PC-3 (cell line): ENCODE data around the gene ATG4D. TPM values are rescaled to one million over a fixed set of nuclear protein-coding genes. Genes with fewer than 3 reads are reported as not detected.

Experiments
- ATAC-seq: fragments of 200-7000 bp; cut with Tn5 transposase; 2 replicates; pipeline ENCODE4 v1.9.1; 2020; ENCODE audit warnings: mild to moderate bottlenecking, moderate library complexity
- BruUV-seq: library from RNA; stranded (reverse); fragments of 400-500 nt; replicated peaks from 2 replicates; lab custom pipeline; 2021; lab: Mats Ljungman, UMichigan
- CTCF ChIA-PET: fragments of 300-600 bp; sonication (Branson Sonifier 250); formaldehyde crosslinking; loops from one replicate; lab custom pipeline; 2022; ENCODE audit warnings: antibody characterized with exemption; lab: Charles Lee
- POLR2A ChIA-PET: fragments of 300-600 bp; sonication (Branson Sonifier 250); formaldehyde crosslinking; loops from one replicate; lab custom pipeline; 2022; ENCODE audit warnings: antibody characterized with exemption; ENCODE audit not compliant: unreplicated experiment; lab: Charles Lee
- DNase-seq: peaks from one replicate; pipeline ENCODE4 v3.0.0-alpha.2; 2015
- H2AFZ ChIP-seq: fragments of 300-600 bp; sonication (generic); 2 replicates; pipeline ENCODE4 v1.6.0; 2016; ENCODE audit warnings: antibody characterized with exemption, low read length
- H3F3A ChIP-seq: fragments of 300-600 bp; sonication (generic); one replicate; pipeline ENCODE4 v1.6.0; 2017; ENCODE audit warnings: antibody characterized with exemption, low read length, control low read depth, mild to moderate bottlenecking; ENCODE audit not compliant: unreplicated experiment
- H3K27ac ChIP-seq: fragments of 300-600 bp; sonication (generic); 2 replicates; pipeline ENCODE4 v1.5.1; 2016; ENCODE audit warnings: mild to moderate bottlenecking, low read length
- H3K27me3 ChIP-seq: fragments of 300-600 bp; sonication (generic); 2 replicates; pipeline ENCODE4 v1.6.1; 2016; ENCODE audit warnings: low read length, mixed read lengths
- H3K36me3 ChIP-seq: fragments of 300-600 bp; sonication (generic); 2 replicates; pipeline ENCODE4 v1.6.1; 2016; ENCODE audit warnings: low read depth, mixed run types, low read length, mixed read lengths
- H3K4me1 ChIP-seq: fragments of 300-600 bp; sonication (generic); 2 replicates; pipeline ENCODE4 v1.5.1; 2016; ENCODE audit warnings: low read length; ENCODE audit not compliant: insufficient read depth
- H3K4me2 ChIP-seq: fragments of 300-600 bp; sonication (generic); 2 replicates; pipeline ENCODE4 v1.6.0; 2016; ENCODE audit warnings: low read length
- H3K4me3 ChIP-seq: fragments of 300-600 bp; sonication (generic); 2 replicates; pipeline ENCODE4 v1.5.1; 2016; ENCODE audit warnings: mild to moderate bottlenecking, low read length, mixed read lengths
- H3K79me2 ChIP-seq: fragments of 300-600 bp; sonication (generic); 2 replicates; pipeline ENCODE4 v1.6.1; 2017; ENCODE audit warnings: low read length, mixed read lengths
- H3K9ac ChIP-seq: fragments of 300-600 bp; sonication (generic); 2 replicates; pipeline ENCODE4 v1.6.0; 2016; ENCODE audit warnings: mild to moderate bottlenecking, low read length
- H3K9me2 ChIP-seq: fragments of 300-600 bp; sonication (generic); replicated peaks from 2 replicates; pipeline ENCODE4 v1.6.1; 2016; ENCODE audit warnings: mixed run types, low read length, mixed read lengths
- H3K9me3 ChIP-seq: fragments of 300-600 bp; sonication (generic); 2 replicates; pipeline ENCODE4 v1.6.1; 2016; ENCODE audit warnings: low read length, mixed read lengths
- H4K20me1 ChIP-seq: fragments of 300-600 bp; sonication (generic); 2 replicates; pipeline ENCODE4 v1.6.1; 2016; ENCODE audit warnings: low read length, mixed read lengths
- CTCF ChIP-seq: fragments of 300-600 bp; sonication (generic); conservative IDR thresholded peaks from 2 replicates; pipeline ENCODE4 v1.5.1; 2017; ENCODE audit warnings: antibody characterized with exemption, low read depth, mild to moderate bottlenecking, low read length
- EZH2 ChIP-seq: fragments of 300-600 bp; sonication (generic); IDR thresholded peaks from one replicate; pipeline ENCODE4 v1.6.1; 2017; ENCODE audit warnings: antibody characterized with exemption, mild to moderate bottlenecking, low read length; ENCODE audit not compliant: unreplicated experiment
- EZH2phosphoT487 ChIP-seq: fragments of 300-600 bp; sonication (generic); IDR thresholded peaks from 2 replicates; pipeline ENCODE4 v1.6.1; 2018; ENCODE audit warnings: mild to moderate bottlenecking, antibody characterized with exemption, low read length, borderline replicate concordance
- intact Hi-C: fragments of 100-400 bp; cut with micrococcal nuclease; formaldehyde crosslinking; loops from 2 replicates; pipeline ENCODE4 v1.9.0; 2023
- total RNA-seq: library from RNA; depleted of rRNA; stranded (reverse); fragments of >200 nt; gene quantifications from 2 replicates; pipeline ENCODE4 v1.2.3, GENCODE V29; 2014

Gene ATG4D
- total RNA-seq, 1 experiment from 2014 or later, result 65.9 TPM

DNA sequence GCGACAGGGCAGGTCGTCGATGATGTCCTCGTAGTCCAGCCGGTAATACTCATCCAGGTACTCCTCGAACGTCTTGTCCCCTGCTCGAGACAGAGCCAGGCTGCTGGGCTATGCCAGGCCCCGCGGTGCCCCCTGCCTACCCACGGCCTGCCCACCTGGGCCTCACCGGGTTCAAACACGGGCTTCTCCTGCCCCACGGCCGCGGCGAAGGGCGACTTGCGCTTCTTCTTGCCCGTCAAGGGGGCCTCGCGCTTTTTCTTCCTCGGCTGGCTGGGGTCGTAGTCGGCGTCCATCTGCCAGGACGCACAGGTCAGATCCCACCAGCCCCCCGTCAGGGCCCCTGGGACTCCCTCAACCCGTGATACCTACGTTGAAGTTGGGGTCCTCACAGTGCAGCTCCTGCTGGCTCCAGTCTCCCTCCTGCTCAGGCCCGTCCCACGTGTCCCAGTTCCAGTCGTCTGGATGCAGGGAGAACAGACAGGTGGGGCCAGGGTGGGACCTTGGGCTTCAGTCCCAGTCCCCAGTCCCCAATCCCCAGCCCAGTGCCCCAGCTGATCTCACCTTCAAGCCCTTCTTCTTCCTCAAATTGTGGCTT is 14.0 kb downstream of the ATG4D start:
- Histone ChIP-seq H3K9ac (no peak overlapping the region), H3K9me2 (no peaks in the 10 kb centered on the region), H4K20me1 (no peaks in the 10 kb centered on the region), H3K4me1 (no peaks in the 10 kb centered on the region), H2AFZ (no peak overlapping the region), H3K9me3 (no peaks in the 10 kb centered on the region), H3K4me3 (no peak overlapping the region), H3K36me3 (peaks cover 47% of the 10 kb centered on the region), H3K27me3 (no peaks in the 10 kb centered on the region), H3K27ac (no peak overlapping the region), H3K79me2 (no peaks in the 10 kb centered on the region), H3F3A (no peaks in the 10 kb centered on the region), H3K4me2 (no peak overlapping the region)
- ATAC-seq (no peak), DNase-seq (no peak)
- TF ChIP-seq EZH2phosphoT487, result no peak
- TF ChIP-seq EZH2, result no peak
- no peak for TF ChIP-seq CTCF
- POLR2A ChIA-PET, result no interaction called here
- CTCF ChIA-PET, result no interaction called here
- intact Hi-C loops, result no loop called here
- BruUV-seq, result no TSS peak

- BruUV-seq, result no TSS peak
These were observed 16.4 kb downstream of the ATG4D start for GRCh38 chr19:10560154-10560553.

More at GRCh38 chr19:10560154-10560553, 16.4 kb downstream of the ATG4D start:
- ATAC-seq (no peak), DNase-seq (no peak)
- TF ChIP-seq CTCF (no peak), EZH2phosphoT487 (no peak), EZH2 (no peak)
- Histone ChIP-seq H3K79me2 (peaks cover 11% of the 10 kb centered on the region), H3K9ac (no peak overlapping the region), H3K9me3 (no peaks in the 10 kb centered on the region), H3K4me3 (no peak overlapping the region), H3K27me3 (no peaks in the 10 kb centered on the region), H3K36me3 (peaks cover 31% of the 10 kb centered on the region), H3K9me2 (no peaks in the 10 kb centered on the region), H3K4me2 (no peak overlapping the region), H3K27ac (no peak overlapping the region), H3K4me1 (peaks cover 7% of the 10 kb centered on the region), H2AFZ (no peak overlapping the region), H3F3A (no peaks in the 10 kb centered on the region), H4K20me1 (no peaks in the 10 kb centered on the region)
- intact Hi-C loops, result no loop called here
- ChIA-PET CTCF (no interaction called here), POLR2A (no interaction called here)
